Mesendoderm (in vitro differentiated cells): Measurements from ENCODE around the gene TOGARAM2.

ENCODE experiments used
- DNase-seq: peaks from one replicate; pipeline ENCODE4 v3.0.0; 2013
- H2AK5ac ChIP-seq: 2 replicates; pipeline ENCODE4 v1.6.1; 2013; ENCODE audit warnings: low read length, inconsistent platforms
- H2BK120ac ChIP-seq: 2 replicates; pipeline ENCODE4 v1.6.1; 2013; ENCODE audit warnings: low read depth, mild to moderate bottlenecking, low read length, moderate library complexity, mixed read lengths
- H2BK15ac ChIP-seq: replicated peaks from 2 replicates; pipeline ENCODE4 v1.6.1; 2013; ENCODE audit warnings: low read depth, mild to moderate bottlenecking, moderate library complexity
- H2BK5ac ChIP-seq: 2 replicates; pipeline ENCODE4 v1.6.1; 2013; ENCODE audit warnings: low read length, inconsistent platforms
- H3K18ac ChIP-seq: 2 replicates; pipeline ENCODE4 v1.6.1; 2013; ENCODE audit warnings: mild to moderate bottlenecking, low read length, mixed read lengths
- H3K23ac ChIP-seq: one replicate; pipeline ENCODE4 v1.6.1; 2013; ENCODE audit warnings: low read length
- H3K27ac ChIP-seq: 2 replicates; pipeline ENCODE4 v1.5.1; 2013; ENCODE audit warnings: low read depth, mild to moderate bottlenecking, inconsistent platforms, low read length, moderate library complexity
- H3K27me3 ChIP-seq: 2 replicates; pipeline ENCODE4 v1.6.1; 2013; ENCODE audit warnings: low read length, control low read depth, mild to moderate bottlenecking, inconsistent platforms; ENCODE audit not compliant: insufficient read depth, poor library complexity
- H3K36me3 ChIP-seq: 2 replicates; pipeline ENCODE4 v1.6.1; 2013; ENCODE audit warnings: low read length, inconsistent platforms; ENCODE audit not compliant: control insufficient read depth, insufficient read depth
- H3K4ac ChIP-seq: one replicate; pipeline ENCODE4 v1.6.1; 2013; ENCODE audit warnings: low read depth, mild to moderate bottlenecking, low read length, moderate library complexity
- H3K4me1 ChIP-seq: 2 replicates; pipeline ENCODE4 v1.6.1; 2013; ENCODE audit warnings: low read depth, low read length, inconsistent platforms; ENCODE audit not compliant: control insufficient read depth
- H3K4me2 ChIP-seq: 2 replicates; pipeline ENCODE4 v1.6.1; 2013; ENCODE audit warnings: low read length
- H3K4me3 ChIP-seq: 2 replicates; pipeline ENCODE4 v1.5.1; 2013; ENCODE audit warnings: mild to moderate bottlenecking, low read length
- H3K56ac ChIP-seq: one replicate; pipeline ENCODE4 v1.6.1; 2013; ENCODE audit warnings: low read length
- H3K79me1 ChIP-seq: 2 replicates; pipeline ENCODE4 v1.6.1; 2013; ENCODE audit warnings: low read length, inconsistent platforms
- H3K79me2 ChIP-seq: 2 replicates; pipeline ENCODE4 v1.6.1; 2013; ENCODE audit warnings: mild to moderate bottlenecking, low read length; ENCODE audit not compliant: control insufficient read depth, insufficient read depth
- H3K9ac ChIP-seq: 2 replicates; pipeline ENCODE4 v1.6.1; 2013; ENCODE audit warnings: low read length, inconsistent platforms
- H4K5ac ChIP-seq: one replicate; pipeline ENCODE4 v1.6.1; 2013; ENCODE audit warnings: low read length
- H4K8ac ChIP-seq: one replicate; pipeline ENCODE4 v1.6.1; 2013; ENCODE audit warnings: low read depth, mild to moderate bottlenecking, control low read depth, low read length, moderate library complexity
- WGBS: extraction: QIAGEN DNeasy Blood & Tissue Kit; methylation state at CpG from one replicate; pipeline ENCODE4 v1.1.7; 2013; ENCODE audit warnings: low lambda C conversion rate, missing lambda C conversion rate; ENCODE audit not compliant: insufficient coverage; ENCODE audit errors: extremely low coverage; 5-methylcytosine and 5-hydroxymethylcytosine counted together

Gene TOGARAM2

GRCh38 chr2:29006092-29006979 is 25.2 kb downstream of the TOGARAM2 start:
- Histone ChIP-seq H4K8ac (no peak overlapping the region), H4K5ac (no peak overlapping the region), H3K4ac (no peak overlapping the region), H3K56ac (no peak overlapping the region), H3K9ac (no peak overlapping the region), H2BK15ac (no peak overlapping the region), H3K4me2 (no peak overlapping the region), H3K4me1 (no peaks in the 10 kb centered on the region), H3K36me3 (no peaks in the 10 kb centered on the region), H2BK120ac (no peak overlapping the region), H2AK5ac (no peak overlapping the region), H3K27ac (no peak overlapping the region), H3K79me2 (no peaks in the 10 kb centered on the region), H3K23ac (no peak overlapping the region), H3K27me3 (no peaks in the 10 kb centered on the region), H3K79me1 (no peaks in the 10 kb centered on the region), H3K18ac (no peak overlapping the region), H2BK5ac (no peak overlapping the region), H3K4me3 (no peak overlapping the region)
- WGBS: no CpG with 5 or more reads among the region's 12 CpGs
- no peak for DNase-seq

GRCh38 chr2:29006980-29007301 is 25.8 kb downstream of the TOGARAM2 start:
- no peak overlapping the region for H2BK5ac ChIP-seq
- no peak overlapping the region for H4K5ac ChIP-seq
- H3K23ac ChIP-seq: no peak overlapping the region
- H3K27me3 ChIP-seq: no peaks in the 10 kb centered on the region
- H3K56ac ChIP-seq: no peak overlapping the region
- H3K9ac ChIP-seq: no peak overlapping the region
- no peak overlapping the region for H3K18ac ChIP-seq
- no peak for DNase-seq
- no peak overlapping the region for H2BK15ac ChIP-seq
- H3K36me3 ChIP-seq: no peaks in the 10 kb centered on the region
- H3K4me3 ChIP-seq: no peak overlapping the region
- H3K27ac ChIP-seq: no peak overlapping the region
- no peak overlapping the region for H2AK5ac ChIP-seq
- H3K4me1 ChIP-seq: peaks cover 2% of the 10 kb centered on the region
- no peak overlapping the region for H3K4ac ChIP-seq
- no peak overlapping the region for H2BK120ac ChIP-seq
- H3K4me2 ChIP-seq: no peak overlapping the region
- no CpG with 5 or more reads among the region's 2 CpGs for WGBS
- no peaks in the 10 kb centered on the region for H3K79me2 ChIP-seq
- H4K8ac ChIP-seq: no peak overlapping the region
- H3K79me1 ChIP-seq: no peaks in the 10 kb centered on the region

DNA sequence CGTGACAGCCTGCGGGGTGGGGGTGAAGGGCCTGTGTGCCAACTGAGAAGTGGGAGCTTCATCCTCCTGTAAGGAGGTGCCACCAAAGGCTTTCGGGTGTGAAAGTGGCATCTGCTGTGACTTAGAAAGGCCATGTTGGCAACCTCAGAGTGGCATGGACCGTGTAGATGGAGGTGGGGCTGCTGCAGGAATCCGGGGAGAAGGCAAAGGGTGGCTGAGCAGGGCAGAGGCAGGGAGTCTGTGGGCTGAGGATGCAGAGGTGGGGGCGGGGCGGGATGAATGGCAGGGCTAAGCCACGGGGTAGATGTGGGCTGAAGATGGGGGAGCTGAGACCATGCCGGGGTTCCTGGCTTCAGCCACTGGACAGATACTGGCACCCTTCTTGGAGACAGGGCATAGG is 28.2 kb downstream of the TOGARAM2 start:
- Histone ChIP-seq H4K5ac (no peak overlapping the region), H3K4me3 (no peak overlapping the region), H3K23ac (no peak overlapping the region), H2BK120ac (no peak overlapping the region), H2BK5ac (no peak overlapping the region), H2BK15ac (no peak overlapping the region), H3K9ac (no peak overlapping the region), H3K27ac (no peak overlapping the region), H3K36me3 (no peaks in the 10 kb centered on the region), H3K4ac (no peak overlapping the region), H3K79me2 (no peaks in the 10 kb centered on the region), H3K56ac (no peak overlapping the region), H3K4me1 (peaks cover 2% of the 10 kb centered on the region), H2AK5ac (no peak overlapping the region), H3K18ac (no peak overlapping the region), H4K8ac (no peak overlapping the region), H3K79me1 (no peaks in the 10 kb centered on the region), H3K4me2 (no peak overlapping the region), H3K27me3 (no peaks in the 10 kb centered on the region)
- no CpG with 5 or more reads among the region's 9 CpGs for WGBS
- no peak for DNase-seq

- Histone ChIP-seq H3K4me1 (peaks cover 2% of the 10 kb centered on the region), H2BK5ac (no peak overlapping the region), H2BK15ac (no peak overlapping the region), H3K23ac (no peak overlapping the region), H3K79me1 (no peaks in the 10 kb centered on the region), H2AK5ac (no peak overlapping the region), H3K27ac (no peak overlapping the region), H3K36me3 (no peaks in the 10 kb centered on the region), H3K56ac (no peak overlapping the region), H3K4me2 (no peak overlapping the region), H3K9ac (no peak overlapping the region), H3K18ac (no peak overlapping the region), H2BK120ac (no peak overlapping the region), H3K27me3 (no peaks in the 10 kb centered on the region), H3K79me2 (no peaks in the 10 kb centered on the region), H4K8ac (no peak overlapping the region), H3K4me3 (no peak overlapping the region), H3K4ac (no peak overlapping the region), H4K5ac (no peak overlapping the region)
- DNase-seq: no peak
- no CpG with 5 or more reads among the region's 26 CpGs for WGBS
Observed at GRCh38 chr2:29009711-29010677, 28.9 kb downstream of the TOGARAM2 start.

DNA sequence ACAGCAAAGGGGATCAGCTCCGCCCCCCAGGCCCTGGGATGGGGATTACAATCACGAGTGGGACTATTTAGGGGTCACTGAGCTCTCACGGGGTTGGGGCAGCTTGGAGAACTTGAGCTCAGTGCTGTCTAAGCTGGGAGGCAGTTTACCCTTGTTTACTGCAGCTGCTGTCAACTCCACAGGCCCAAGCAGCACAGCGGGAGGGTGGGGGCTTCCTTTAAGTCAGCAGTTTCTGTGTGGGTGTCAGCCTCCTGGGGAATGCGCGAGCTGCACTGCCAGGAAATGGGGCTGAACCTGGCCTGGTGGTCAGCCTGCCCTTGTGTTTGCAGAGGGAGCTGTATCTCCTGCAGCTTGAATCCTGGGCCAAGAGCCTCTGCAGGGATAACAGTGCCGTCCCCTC is 29.8 kb downstream of the TOGARAM2 start:
- peak; percentile 56 for DNase-seq
- Histone ChIP-seq H3K9ac (no peak overlapping the region), H3K56ac (no peak overlapping the region), H3K79me2 (no peaks in the 10 kb centered on the region), H3K79me1 (no peaks in the 10 kb centered on the region), H3K18ac (no peak overlapping the region), H3K23ac (no peak overlapping the region), H4K8ac (no peak overlapping the region), H4K5ac (no peak overlapping the region), H2BK15ac (no peak overlapping the region), H3K27me3 (no peaks in the 10 kb centered on the region), H3K4me3 (no peak overlapping the region), H2BK120ac (no peak overlapping the region), H3K36me3 (no peaks in the 10 kb centered on the region), H2AK5ac (no peak overlapping the region), H3K4me1 (peaks cover 2% of the 10 kb centered on the region), H2BK5ac (no peak overlapping the region), H3K4me2 (no peak overlapping the region), H3K4ac (no peak overlapping the region), H3K27ac (no peak overlapping the region)
- WGBS: no CpG with 5 or more reads among the region's 7 CpGs
